ENCODE data around the gene RBM38.

The RBM38 gene

DNA sequence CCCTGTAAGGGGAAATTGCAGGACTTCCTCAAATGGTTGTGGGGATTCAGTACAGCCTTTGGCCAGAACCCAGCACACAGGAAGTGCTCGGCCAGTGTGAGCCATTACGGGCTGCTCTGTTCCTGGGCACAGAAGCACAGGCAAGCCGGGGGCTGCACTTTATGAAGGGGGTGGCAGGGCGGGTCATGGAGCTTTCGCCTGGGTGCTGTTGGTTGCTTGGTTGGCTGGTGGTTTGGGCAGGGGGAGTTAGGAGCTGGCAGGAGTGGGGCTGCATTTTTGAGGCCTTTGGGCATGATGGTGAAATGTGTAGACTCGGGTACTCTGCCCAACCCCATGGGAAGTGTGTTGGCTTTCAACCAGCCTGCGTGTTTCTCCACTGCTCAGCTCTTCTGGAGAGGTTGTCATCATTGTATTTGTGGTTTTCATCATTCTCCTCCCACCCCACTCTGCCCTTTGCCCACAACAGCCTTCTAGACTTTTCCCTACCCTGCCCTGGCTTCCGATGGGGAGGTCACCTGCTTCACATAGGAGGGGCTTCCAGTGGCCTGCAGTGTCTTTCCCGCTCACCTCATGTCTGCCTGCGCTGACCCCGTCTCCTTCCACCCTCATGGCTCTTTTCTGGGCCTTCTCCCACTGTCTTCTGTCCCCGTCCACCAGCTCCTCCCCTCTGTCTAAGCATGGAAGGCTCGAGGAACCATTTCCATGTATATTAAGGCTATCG is 16.1 kb upstream of the RBM38 start:
- DNase-seq, result peak in 1 of 2 donors; percentile 63

- no peak for DNase-seq
Observed at GRCh38 chr20:57375652-57376230, 15.5 kb upstream of the RBM38 start.

DNA sequence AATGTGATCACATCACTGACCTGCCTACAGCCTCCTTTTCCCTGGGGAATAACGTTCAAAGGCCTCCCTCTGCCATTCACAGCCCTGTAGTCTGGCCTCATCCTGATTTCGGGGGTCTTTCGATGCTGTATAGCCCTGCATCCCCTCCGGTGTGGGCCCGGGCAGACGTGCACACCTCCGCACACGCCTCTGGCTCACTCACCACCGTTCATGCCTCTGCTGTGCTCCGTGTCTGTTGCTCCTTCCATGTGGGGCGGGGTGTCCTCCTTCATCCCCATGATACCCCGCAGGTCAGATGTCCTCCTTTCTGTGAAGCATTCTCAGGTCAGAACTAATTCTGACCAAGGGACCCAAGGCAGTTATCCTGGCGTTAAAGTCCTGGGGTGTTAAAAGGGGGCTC is 13.8 kb upstream of the RBM38 start:
- DNase-seq, result no peak

DNA sequence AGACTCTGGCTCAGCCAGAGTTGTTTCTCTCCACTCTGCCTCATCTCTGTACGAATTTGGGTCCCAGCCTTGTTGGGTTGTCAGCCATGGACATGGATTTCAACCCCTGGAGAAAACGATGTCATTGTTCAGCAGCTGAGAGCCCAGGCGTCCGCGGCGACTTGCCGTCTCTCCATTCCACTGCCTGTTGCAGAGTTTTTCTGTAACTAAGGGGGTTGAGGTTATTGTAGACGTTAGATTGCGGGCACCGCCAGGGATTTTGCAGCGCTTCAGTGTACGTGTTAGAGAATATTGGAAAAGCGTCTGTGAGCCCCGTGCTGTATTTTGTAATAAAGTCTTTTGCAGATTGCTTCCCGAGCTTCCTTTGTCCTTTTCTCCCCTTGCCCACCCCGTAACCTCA is 13.1 kb upstream of the RBM38 start:
- DNase-seq, result no peak

- DNase-seq, result no peak
Observed at GRCh38 chr20:57378646-57379262, 12.4 kb upstream of the RBM38 start.

GRCh38 chr20:57379263-57379647 is 11.9 kb upstream of the RBM38 start:
- no peak for DNase-seq

DNA sequence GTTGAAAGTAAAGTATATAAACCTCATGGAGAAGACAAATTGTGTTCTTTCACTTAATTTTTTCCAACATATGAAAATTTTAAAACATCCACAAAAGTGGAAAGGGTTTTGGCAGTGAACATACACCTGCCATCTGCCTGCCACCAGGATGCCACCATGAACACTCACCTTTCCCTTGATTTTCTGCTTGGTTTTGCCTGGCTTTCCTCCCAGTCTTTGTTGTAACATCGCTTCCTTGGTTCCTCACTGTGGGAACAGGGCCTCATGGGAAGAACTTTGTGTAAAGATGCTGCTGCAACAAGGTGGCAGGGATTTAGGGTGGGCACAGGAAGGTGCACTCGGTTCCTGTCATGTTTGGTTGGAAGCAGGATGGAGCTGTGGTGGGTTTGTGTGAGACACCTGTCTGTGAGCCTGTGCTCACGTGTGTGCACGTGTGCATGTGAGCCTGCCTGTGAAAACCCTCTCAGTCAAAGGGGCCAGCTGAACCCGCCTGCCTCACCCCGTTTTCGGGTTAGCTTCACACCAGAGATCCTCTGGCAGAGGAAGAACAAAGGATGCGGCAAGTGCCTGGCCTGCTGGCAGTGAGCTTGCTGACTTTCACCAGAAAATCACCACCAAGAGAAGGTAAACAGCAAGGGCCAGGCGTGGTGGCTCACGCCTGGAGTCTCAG is 11.0 kb upstream of the RBM38 start:
- no peak for DNase-seq

DNA sequence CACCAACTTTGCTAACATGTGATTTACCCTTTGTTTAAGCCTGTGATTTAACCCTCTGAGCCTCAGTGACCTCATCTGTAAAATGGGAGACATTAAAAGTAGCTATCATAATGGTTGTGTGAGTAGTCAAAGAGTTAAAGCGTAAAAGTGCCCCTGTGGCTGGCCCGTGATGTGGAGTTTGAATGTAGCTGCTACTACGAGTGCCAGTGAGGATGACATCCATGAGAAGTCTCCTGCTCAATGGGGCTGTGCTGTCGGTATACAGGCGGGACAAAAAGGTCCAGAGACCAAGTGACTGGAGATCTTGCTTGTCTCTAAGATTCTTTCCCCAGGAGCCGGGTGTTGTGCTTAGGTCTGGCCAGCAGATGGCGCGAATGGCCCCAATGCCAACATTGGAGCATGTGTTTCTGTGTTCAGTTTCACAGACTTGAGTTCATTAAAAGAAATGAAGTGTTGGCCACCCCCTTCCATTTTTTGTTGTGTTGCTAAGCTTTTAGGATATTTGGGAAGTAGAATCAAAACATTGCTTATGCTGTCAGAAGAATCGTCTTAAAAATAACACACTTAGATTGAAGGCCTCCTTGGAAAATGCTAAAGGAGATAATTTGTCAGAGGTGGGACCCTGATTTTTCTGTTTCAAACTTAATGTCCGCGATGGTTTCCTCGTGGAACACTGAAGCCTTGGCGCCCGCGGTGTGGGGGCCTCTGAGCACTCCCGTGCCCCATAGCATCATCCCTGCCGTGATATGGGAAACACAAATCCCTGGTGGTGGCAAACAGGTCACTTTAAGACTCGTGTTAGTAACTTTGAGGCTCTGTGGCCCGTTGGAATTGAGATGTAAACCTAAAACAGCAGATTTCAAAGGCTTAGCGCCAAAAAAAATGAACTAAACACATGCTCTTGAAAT is 9.3 kb upstream of the RBM38 start:
- DNase-seq, result peak; percentile 85 to 87

DNA sequence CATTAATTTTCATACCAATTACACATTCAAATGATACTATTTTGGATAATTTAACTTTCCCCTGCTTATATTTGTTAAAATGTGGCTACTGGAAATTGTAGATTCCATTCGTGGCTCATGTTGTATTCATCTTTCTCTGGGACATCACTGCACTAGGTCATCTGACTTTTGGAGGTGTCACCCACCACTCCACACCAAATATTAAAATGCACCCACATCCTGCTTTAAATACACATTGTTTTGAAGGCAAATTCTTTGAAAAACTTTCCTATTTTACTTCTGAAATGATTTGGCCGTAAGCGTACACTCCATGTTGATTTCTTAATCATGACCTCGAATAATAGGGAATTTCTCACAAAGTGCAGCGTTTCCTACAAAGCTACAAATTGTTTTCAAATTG is 8.7 kb upstream of the RBM38 start:
- no peak for DNase-seq

DNA sequence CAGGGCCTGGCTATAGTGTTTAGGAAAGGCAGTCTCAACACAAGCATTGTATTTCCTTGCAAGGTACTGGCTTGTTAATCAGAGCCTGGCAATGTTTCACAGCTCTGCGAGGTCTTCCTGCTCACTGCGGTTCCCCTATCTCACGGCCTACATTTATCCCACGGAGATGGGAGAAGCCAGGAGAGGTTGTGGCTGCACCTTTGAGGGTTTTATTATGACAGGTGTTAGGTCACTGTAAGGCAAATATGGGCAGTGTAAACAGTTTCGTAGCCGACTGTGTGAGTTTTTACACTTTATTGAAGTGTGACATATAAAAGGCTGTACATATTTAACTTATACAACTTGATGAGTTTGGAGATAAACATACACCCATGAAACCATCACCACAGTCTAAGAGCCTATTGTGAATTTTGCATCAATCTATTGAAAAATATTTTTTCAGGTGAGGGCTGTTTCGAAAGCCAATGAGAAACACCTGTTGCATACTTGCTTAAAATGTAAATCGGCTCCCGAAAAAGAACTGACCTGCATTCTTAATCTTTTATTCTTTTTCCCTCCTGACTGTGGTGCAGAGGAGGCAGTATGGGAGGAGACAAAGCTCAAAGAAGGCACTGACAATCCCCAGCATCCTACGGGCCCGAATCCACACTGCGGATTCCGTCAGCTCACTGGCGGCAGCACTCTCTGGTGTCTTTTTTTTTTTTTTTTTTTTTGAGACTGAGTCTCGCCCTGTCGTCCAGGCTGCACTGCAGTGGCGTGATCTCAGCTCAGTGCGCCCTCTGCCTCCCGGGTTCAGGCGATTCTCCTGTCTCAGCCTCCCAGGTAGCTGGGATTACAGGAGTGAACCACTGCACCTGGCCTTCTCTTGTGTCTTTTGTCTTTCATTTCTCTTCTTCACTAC is 7.5 kb upstream of the RBM38 start:
- no peak for DNase-seq

DNA sequence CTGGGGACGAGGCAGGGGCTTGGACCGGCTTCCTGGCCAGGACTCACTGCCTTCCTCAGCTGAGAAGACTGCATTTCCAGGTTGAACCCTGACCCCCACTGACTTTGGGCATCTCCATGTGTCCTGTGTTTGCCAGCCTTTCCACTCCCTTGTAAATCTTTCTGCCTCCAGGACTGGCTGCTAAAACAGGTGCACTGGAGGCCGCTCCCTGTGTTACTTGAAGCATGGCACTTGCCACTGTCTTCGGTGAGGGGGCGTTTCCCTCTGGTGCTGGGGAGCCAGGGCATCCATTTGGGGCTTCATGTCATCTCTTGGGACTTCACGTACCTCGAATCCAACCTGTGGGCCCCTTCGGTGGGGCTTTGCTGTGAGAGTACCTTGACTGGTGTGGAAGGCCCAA is 6.7 kb upstream of the RBM38 start:
- no peak for DNase-seq

GRCh38 chr20:57384953-57385761 is 6.0 kb upstream of the RBM38 start:
- DNase-seq, result no peak

- no peak for DNase-seq
Observed at GRCh38 chr20:57385940-57386339, 5.3 kb upstream of the RBM38 start.

GRCh38 chr20:57386762-57387161 is 4.4 kb upstream of the RBM38 start:
- DNase-seq, result no peak

DNA sequence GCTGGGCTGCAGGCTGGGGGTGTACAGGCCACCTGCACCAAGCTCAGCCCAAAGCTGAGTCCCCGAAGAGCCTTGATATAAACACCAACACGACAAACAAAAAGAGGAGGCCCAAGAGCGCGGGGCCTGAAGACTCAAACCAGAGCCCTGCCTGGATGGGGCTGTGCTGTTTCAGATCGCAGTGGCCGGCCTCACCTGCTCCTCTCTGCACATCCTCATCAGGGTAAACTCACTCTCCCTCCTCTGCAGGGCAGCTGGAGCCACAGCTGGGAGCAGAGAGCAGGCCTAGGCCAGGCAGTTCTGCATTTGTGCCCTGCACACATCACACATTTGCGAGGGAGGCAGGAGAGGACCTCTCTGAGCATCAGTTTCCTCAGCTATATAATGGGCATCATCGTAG is 3.7 kb upstream of the RBM38 start:
- no peak for DNase-seq

- DNase-seq, result no peak
Observed at GRCh38 chr20:57387945-57388371, 3.2 kb upstream of the RBM38 start.

- peak; percentile 58 for DNase-seq
Observed at GRCh38 chr20:57388953-57389694, 2.1 kb upstream of the RBM38 start.

- peak; percentile 72 to 75 for DNase-seq
Observed at GRCh38 chr20:57389695-57390603, 1.2 kb upstream of the RBM38 start.

Measured in CD4-positive, alpha-beta T cell treated with Interleukin-4 for 1 hour (primary cell).